Effector memory CD8-positive, alpha-beta T cell (primary cell): ENCODE measurements around the gene CCDC122.

ENCODE experiments used
- ATAC-seq: fragments of 150-1000 bp; cut with Tn5 transposase; replicated peaks from 2 replicates; pipeline ENCODE4 v1.10.0; 2021; ENCODE audit warnings: mild to moderate bottlenecking, moderate library complexity
- DNase-seq, 3 experiments: peaks; one replicate each; pipeline ENCODE4 v3.0.0; 2021
- H3K27ac Mint-ChIP-seq, 2 donors: one replicate each; pipeline ENCODE4 v1.8.0; 2022; ENCODE audit warnings: mild to moderate bottlenecking in 2 of 2, mixed read lengths in 2 of 2, moderate library complexity in 2 of 2
- H3K27me3 Mint-ChIP-seq, 2 donors: one replicate each; pipeline ENCODE4 v1.8.0; 2022; ENCODE audit warnings: mixed read lengths in 2 of 2
- H3K36me3 Mint-ChIP-seq: one replicate; pipeline ENCODE4 v1.8.0; 2022; ENCODE audit warnings: mild to moderate bottlenecking, moderate library complexity, mixed read lengths; ENCODE audit not compliant: insufficient read depth
- H3K4me1 Mint-ChIP-seq, 2 donors: one replicate each; pipeline ENCODE4 v1.8.0; 2022; ENCODE audit warnings: low read depth in 2 of 2, mixed read lengths in 2 of 2
- H3K4me3 Mint-ChIP-seq, 2 donors: one replicate each; pipeline ENCODE4 v1.8.0; 2022; ENCODE audit warnings: mild to moderate bottlenecking in 2 of 2, mixed read lengths in 2 of 2, moderate library complexity in 2 of 2
- H3K9me3 Mint-ChIP-seq, 2 donors: one replicate each; pipeline ENCODE4 v1.8.0; 2022; ENCODE audit warnings: mixed read lengths in 2 of 2

Gene CCDC122

GRCh38 chr13:43894438-43894837, 14.9 kb upstream of the CCDC122 start:
- ATAC-seq (no peak), DNase-seq (no peak)
- Mint-ChIP-seq H3K4me3 (no peak overlapping the region), H3K27ac (no peak overlapping the region), H3K27me3 (peaks cover 7 to 10% of the 10 kb centered on the region in 2 donors), H3K36me3 (peaks cover 7% of the 10 kb centered on the region), H3K9me3 (no peaks in the 10 kb centered on the region), H3K4me1 (no peaks in the 10 kb centered on the region)

- Mint-ChIP-seq H3K27me3 (no peaks in the 10 kb centered on the region), H3K4me3 (no peak overlapping the region), H3K9me3 (no peaks in the 10 kb centered on the region), H3K4me1 (peaks cover 5 to 7% of the 10 kb centered on the region in 2 donors), H3K36me3 (no peaks in the 10 kb centered on the region), H3K27ac (no peak overlapping the region)
- DNase-seq (no peak), ATAC-seq (no peak)
Observed at GRCh38 chr13:43884222-43884621, 4.7 kb upstream of the CCDC122 start.

- Mint-ChIP-seq H3K27ac (no peak overlapping the region), H3K4me3 (no peak overlapping the region), H3K27me3 (no peaks in the 10 kb centered on the region), H3K4me1 (peaks cover 7 to 8% of the 10 kb centered on the region in 2 donors), H3K36me3 (no peaks in the 10 kb centered on the region), H3K9me3 (no peaks in the 10 kb centered on the region)
- no peak for ATAC-seq
- no peak for DNase-seq
Observed at GRCh38 chr13:43883631-43884030, 4.1 kb upstream of the CCDC122 start.

- Mint-ChIP-seq H3K27ac (no peak overlapping the region), H3K4me1 (peaks cover 12% of the 10 kb centered on the region in 2 donors), H3K4me3 (no peak overlapping the region), H3K9me3 (no peaks in the 10 kb centered on the region), H3K36me3 (no peaks in the 10 kb centered on the region), H3K27me3 (no peaks in the 10 kb centered on the region)
- DNase-seq = no peak
- ATAC-seq = no peak
Observed at GRCh38 chr13:43881580-43881979, 2.0 kb upstream of the CCDC122 start.

GRCh38 chr13:43880926-43881325, 1.4 kb upstream of the CCDC122 start:
- H3K9me3 Mint-ChIP-seq = no peaks in the 10 kb centered on the region

GRCh38 chr13:43880214-43880855, 795 bp upstream of the CCDC122 start:
- no peaks in the 10 kb centered on the region for H3K9me3 Mint-ChIP-seq
- no peaks in the 10 kb centered on the region for H3K27me3 Mint-ChIP-seq
- no peak for ATAC-seq
- DNase-seq = no peak
- peak overlapping the region; percentile 89 to 90 for H3K4me3 Mint-ChIP-seq
- H3K36me3 Mint-ChIP-seq = no peaks in the 10 kb centered on the region
- H3K27ac Mint-ChIP-seq = peak overlapping the region; percentile 93 to 96
- peaks cover 12% of the 10 kb centered on the region in 2 donors for H3K4me1 Mint-ChIP-seq

More at GRCh38 chr13:43880926-43881325, 1.4 kb upstream of the CCDC122 start:
- Mint-ChIP-seq H3K4me1 (peaks cover 12% of the 10 kb centered on the region in 2 donors), H3K27ac (no peak overlapping the region), H3K4me3 (peak overlapping the region in 1 of 2 donors; percentile 89), H3K27me3 (no peaks in the 10 kb centered on the region), H3K36me3 (no peaks in the 10 kb centered on the region)
- ATAC-seq (no peak), DNase-seq (no peak)

GRCh38 chr13:43879755-43880181, 228 bp upstream of the CCDC122 start, which contains the start of gene LACC1:
LACC1 (plus strand) TSS chr13:43879904; CDS start chr13:43880986, 1,082 bp downstream.
- Mint-ChIP-seq H3K4me1 (peaks cover 12% of the 10 kb centered on the region in 2 donors), H3K36me3 (no peaks in the 10 kb centered on the region), H3K27me3 (no peaks in the 10 kb centered on the region), H3K9me3 (no peaks in the 10 kb centered on the region), H3K27ac (peak within 1 kb of the TSS; percentile 93 to 96), H3K4me3 (peak within 1 kb of the TSS; percentile 89 to 90)
- DNase-seq (peak in 2 of 3 experiments; percentile 18 to 35), ATAC-seq (peak; percentile 60)

- DNase-seq = no peak
- H3K9me3 Mint-ChIP-seq = no peaks in the 10 kb centered on the region
- peak overlapping the region in 1 of 2 donors; percentile 89 for H3K4me3 Mint-ChIP-seq
- ATAC-seq = no peak
- H3K4me1 Mint-ChIP-seq = peaks cover 12% of the 10 kb centered on the region in 2 donors
- H3K27me3 Mint-ChIP-seq = no peaks in the 10 kb centered on the region
- peak overlapping the region in 1 of 2 donors; percentile 78 for H3K27ac Mint-ChIP-seq
- H3K36me3 Mint-ChIP-seq = no peaks in the 10 kb centered on the region
Observed at GRCh38 chr13:43877766-43878165, 1.8 kb downstream of the CCDC122 start.

- no peaks in the 10 kb centered on the region for H3K27me3 Mint-ChIP-seq
- DNase-seq (no peak), ATAC-seq (no peak)
- H3K4me3 Mint-ChIP-seq = no peak overlapping the region
- H3K4me1 Mint-ChIP-seq = peaks cover 12% of the 10 kb centered on the region in 2 donors
- no peaks in the 10 kb centered on the region for H3K36me3 Mint-ChIP-seq
- no peaks in the 10 kb centered on the region for H3K9me3 Mint-ChIP-seq
- H3K27ac Mint-ChIP-seq = peak overlapping the region in 1 of 2 donors; percentile 78
Observed at GRCh38 chr13:43877326-43877725, 2.2 kb downstream of the CCDC122 start.

GRCh38 chr13:43876366-43876765, 3.2 kb downstream of the CCDC122 start:
- H3K9me3 Mint-ChIP-seq = no peaks in the 10 kb centered on the region
- H3K27ac Mint-ChIP-seq = no peak overlapping the region
- peaks cover 12% of the 10 kb centered on the region in 2 donors for H3K4me1 Mint-ChIP-seq
- no peaks in the 10 kb centered on the region for H3K27me3 Mint-ChIP-seq
- DNase-seq = no peak
- no peaks in the 10 kb centered on the region for H3K36me3 Mint-ChIP-seq
- H3K4me3 Mint-ChIP-seq = no peak overlapping the region
- ATAC-seq = no peak

- DNase-seq (no peak), ATAC-seq (no peak)
- no peak overlapping the region for H3K27ac Mint-ChIP-seq
- no peaks in the 10 kb centered on the region for H3K36me3 Mint-ChIP-seq
- H3K9me3 Mint-ChIP-seq = no peaks in the 10 kb centered on the region
- peaks cover 5 to 8% of the 10 kb centered on the region in 2 donors for H3K4me1 Mint-ChIP-seq
- H3K4me3 Mint-ChIP-seq = no peak overlapping the region
- no peaks in the 10 kb centered on the region for H3K27me3 Mint-ChIP-seq
Observed at GRCh38 chr13:43874504-43875092, 4.9 kb downstream of the CCDC122 start.

GRCh38 chr13:43872181-43872580, 7.4 kb downstream of the CCDC122 start:
- H3K27ac Mint-ChIP-seq = no peak overlapping the region
- no peaks in the 10 kb centered on the region for H3K27me3 Mint-ChIP-seq
- no peak for ATAC-seq
- H3K9me3 Mint-ChIP-seq = no peaks in the 10 kb centered on the region
- no peak for DNase-seq
- H3K4me1 Mint-ChIP-seq = no peaks in the 10 kb centered on the region
- H3K36me3 Mint-ChIP-seq = no peaks in the 10 kb centered on the region
- H3K4me3 Mint-ChIP-seq = no peak overlapping the region

- ATAC-seq = no peak
- Mint-ChIP-seq H3K9me3 (no peaks in the 10 kb centered on the region), H3K36me3 (no peaks in the 10 kb centered on the region), H3K27ac (no peak overlapping the region), H3K27me3 (no peaks in the 10 kb centered on the region), H3K4me3 (no peak overlapping the region), H3K4me1 (no peaks in the 10 kb centered on the region)
- no peak for DNase-seq
Observed at GRCh38 chr13:43865892-43866291, 13.6 kb downstream of the CCDC122 start.

GRCh38 chr13:43864921-43865320, 14.6 kb downstream of the CCDC122 start:
- no peaks in the 10 kb centered on the region for H3K9me3 Mint-ChIP-seq
- H3K36me3 Mint-ChIP-seq = no peaks in the 10 kb centered on the region
- H3K4me3 Mint-ChIP-seq = no peak overlapping the region
- H3K27ac Mint-ChIP-seq = no peak overlapping the region
- DNase-seq = no peak
- H3K27me3 Mint-ChIP-seq = no peaks in the 10 kb centered on the region
- no peak for ATAC-seq
- H3K4me1 Mint-ChIP-seq = no peaks in the 10 kb centered on the region
